ENCODE data around the gene COPS7B.

COPS7B gene

DNA sequence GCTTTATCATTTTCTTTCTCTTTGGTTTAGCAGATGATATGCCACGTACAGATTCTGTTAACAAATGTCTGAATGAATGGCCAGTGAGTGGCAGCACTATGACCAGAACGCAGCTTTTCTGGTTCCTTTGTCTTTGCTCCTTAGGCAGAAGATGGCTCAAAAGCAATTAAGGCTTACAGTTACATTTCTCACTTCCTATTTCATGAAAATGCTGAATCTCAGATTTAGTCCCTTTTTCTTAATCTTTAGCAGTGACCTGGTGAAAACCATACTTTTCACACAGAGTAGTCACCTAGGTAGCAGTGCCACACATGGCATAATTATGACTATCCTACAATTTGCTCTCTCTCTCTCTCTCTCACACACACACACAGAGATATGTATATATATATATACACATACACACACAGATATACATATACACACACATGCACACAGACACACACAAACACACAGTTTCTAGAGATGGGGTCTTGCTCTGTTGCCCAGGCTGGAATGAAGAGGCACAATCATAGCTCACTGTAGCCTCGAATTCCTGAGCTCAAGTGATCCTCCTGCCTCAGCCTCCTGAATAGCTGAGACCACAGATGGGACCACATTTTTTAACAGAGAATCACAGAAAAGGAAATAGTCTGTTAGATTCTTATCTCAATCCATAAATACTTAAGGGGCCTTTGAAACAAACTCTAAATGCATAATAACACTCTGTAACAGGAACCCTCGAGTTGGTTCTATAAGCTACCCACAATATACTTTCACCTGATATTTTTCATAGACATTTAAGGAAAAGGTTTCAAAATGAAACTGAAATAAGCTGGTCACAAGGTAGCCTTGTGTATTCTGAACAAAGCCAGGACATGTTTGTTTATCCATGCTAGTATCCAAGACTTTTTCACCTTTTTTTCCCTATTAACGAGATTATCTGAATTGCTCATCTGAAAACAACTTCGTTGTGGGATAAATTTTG, 16.8 kb upstream of the COPS7B start:
- TF ChIP-seq, protein P1, sequence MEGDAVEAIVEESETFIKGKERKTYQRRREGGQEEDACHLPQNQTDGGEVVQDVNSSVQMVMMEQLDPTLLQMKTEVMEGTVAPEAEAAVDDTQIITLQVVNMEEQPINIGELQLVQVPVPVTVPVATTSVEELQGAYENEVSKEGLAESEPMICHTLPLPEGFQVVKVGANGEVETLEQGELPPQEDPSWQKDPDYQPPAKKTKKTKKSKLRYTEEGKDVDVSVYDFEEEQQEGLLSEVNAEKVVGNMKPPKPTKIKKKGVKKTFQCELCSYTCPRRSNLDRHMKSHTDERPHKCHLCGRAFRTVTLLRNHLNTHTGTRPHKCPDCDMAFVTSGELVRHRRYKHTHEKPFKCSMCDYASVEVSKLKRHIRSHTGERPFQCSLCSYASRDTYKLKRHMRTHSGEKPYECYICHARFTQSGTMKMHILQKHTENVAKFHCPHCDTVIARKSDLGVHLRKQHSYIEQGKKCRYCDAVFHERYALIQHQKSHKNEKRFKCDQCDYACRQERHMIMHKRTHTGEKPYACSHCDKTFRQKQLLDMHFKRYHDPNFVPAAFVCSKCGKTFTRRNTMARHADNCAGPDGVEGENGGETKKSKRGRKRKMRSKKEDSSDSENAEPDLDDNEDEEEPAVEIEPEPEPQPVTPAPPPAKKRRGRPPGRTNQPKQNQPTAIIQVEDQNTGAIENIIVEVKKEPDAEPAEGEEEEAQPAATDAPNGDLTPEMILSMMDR (IDR thresholded peaks at IDR 0.05; ENCODE audit: low read depth, low read length) = no peak
- H3K27me3 ChIP-seq = no peaks in the 10 kb centered on the region
- DNase-seq = no peak
- H3K4me1 ChIP-seq = no peaks in the 10 kb centered on the region
- H3K9me3 ChIP-seq = no peaks in the 10 kb centered on the region
- no peaks in the 10 kb centered on the region for H3K36me3 ChIP-seq
- H3K4me3 ChIP-seq (ENCODE audit: low read depth, low read length) = no peak overlapping the region

DNA sequence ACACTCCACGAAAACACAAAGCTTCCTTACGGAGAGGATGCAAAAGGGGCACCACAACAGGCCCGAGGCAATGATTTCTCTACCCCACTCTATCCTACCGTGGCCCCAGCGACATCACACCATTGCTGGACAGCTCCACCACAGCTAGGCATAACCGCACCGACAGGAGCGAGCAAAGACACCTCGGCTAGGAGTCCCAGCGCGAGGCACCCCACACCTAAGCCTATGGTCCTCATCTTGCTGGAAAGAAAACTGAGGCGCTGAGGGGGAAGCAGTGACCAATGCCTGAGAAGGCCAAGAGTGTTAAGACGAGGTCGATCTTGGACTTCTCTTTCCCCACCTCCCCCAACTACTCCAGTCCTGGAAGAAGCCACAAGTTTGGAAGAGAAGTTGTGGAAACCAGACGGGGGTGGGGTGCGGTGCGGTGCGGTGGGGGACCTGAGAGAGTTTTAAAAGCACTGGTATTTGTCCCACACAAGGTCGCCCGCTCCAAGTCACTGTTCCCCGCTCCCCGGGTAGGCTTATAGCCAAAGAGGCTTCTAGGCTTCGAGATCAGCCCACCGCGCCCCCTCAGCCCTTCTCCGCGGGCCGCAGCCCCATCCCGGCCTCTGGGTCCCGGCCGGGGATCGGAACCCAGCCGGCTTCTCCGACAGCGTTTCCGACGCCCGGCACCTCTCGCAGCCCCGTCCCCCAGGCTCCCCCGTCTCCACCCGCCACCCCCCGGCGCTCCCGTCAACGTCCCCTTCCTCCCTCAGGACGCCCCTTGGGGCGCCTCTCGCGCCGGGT, 5.9 kb upstream of the COPS7B start:
- Histone ChIP-seq H3K27me3 (no peaks in the 10 kb centered on the region), H3K9me3 (no peaks in the 10 kb centered on the region), H3K4me3 (ENCODE audit: low read depth, low read length) (peak overlapping the region; percentile 76), H3K36me3 (no peaks in the 10 kb centered on the region), H3K4me1 (no peaks in the 10 kb centered on the region)
- DNase-seq = peak; percentile 11
- TF ChIP-seq, protein P1 (IDR thresholded peaks at IDR 0.05; ENCODE audit: low read depth, low read length) = no peak

DNA sequence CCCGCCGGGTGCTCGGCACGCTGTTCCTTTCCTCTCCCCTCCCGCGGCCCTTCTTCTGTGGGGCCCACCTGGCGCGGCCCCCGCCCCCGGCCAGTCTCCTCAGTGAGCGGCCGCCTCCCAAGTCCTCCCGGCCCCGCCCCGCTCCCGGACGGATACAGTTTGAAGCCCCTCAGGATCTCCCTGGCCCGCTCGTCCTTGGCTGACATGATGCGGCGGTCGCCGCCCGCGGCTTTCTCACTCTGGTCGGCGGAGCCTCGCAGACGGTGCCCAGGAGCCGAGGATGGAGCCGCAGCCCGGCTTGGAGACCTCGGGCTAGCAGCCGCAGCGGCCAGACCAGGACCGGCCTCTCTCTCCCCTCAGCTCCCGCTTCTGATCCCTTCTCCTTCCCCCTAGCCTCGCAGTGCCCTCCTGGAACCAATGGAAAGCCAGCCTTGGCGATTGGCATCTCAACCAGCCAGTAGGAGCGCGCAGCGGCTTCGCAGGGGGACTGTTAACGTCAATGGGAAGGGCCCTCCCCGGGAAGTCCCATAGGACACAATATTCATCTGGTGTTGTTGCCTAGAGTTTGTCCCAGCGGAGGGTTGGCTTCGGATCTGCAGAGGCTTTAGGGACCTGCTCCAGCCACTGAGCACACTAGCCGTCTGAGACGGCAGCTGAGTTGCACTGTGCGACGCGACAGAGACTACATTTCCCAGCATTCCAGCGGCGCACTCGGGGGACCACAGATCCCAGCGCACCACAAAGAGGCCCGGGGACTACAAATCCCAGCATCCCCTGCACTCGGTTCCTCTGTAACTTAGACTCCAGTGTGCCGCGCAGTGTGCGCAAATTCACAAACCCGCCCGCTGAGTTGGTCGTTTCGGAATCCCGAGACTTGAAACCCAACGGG, 5.1 kb upstream of the COPS7B start, which contains the start of gene PDE6D:
Gene PDE6D (minus strand): TSS at position 374 of the 889 bp plus-strand sequence. CDS start 168 bp downstream, at position 206.
- peak; percentile 96 for DNase-seq
- TF ChIP-seq, protein P1 (IDR thresholded peaks at IDR 0.05; ENCODE audit: low read depth, low read length) = no peak
- Histone ChIP-seq H3K4me1 (no peaks in the 10 kb centered on the region; the same call in 1 of the 2 replicates), H3K4me3 (ENCODE audit: low read depth, low read length) (peak within 1 kb of the TSS; percentile 76), H3K9me3 (no peaks in the 10 kb centered on the region), H3K36me3 (no peaks in the 10 kb centered on the region), H3K27me3 (no peaks in the 10 kb centered on the region)

DNA sequence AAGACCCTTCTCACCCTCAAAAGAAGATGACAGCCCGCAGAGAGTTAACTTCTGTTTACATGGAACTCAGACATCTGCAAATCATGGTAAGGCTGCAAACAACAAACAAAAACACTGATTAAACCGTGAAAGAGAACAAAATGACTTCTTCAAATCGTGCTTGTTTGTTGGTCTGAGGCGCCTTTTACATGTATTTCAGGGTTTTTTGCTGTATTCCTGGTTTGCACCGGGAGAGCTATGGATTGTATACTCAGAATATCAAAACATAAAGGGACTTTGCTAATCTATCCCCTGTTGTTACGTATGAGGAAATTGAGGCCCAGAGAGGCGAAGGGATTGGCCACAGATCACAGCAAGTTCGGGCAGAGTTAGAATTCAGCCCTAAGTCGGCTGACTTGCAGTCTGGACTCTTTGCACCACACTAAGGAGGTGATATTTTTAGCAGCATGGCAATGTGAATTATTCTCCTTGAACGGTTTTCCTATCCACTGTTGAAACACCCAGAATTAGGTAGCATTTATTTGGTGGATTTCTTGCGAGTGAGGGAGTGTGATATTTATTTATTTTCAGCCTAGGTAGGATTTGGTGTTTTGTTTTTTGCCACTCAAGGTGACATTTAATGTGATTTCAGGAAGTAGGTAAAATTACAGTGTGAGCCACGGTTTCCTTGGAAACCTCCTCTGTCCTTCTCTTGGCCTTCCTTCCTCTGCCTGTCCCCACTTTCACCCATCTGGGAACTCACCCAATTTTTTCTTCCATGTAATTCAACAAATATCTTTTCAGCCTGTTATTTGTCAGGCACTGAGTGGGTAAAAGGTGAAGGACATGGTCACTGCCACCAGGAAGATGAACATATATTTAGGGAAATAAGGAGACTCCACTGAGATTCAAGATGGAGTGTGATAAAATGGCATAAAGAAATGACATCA, 4.2 kb upstream of the COPS7B start:
- no peaks in the 10 kb centered on the region for H3K36me3 ChIP-seq
- TF ChIP-seq, protein P1 (IDR thresholded peaks at IDR 0.05; ENCODE audit: low read depth, low read length) = no peak
- no peaks in the 10 kb centered on the region for H3K27me3 ChIP-seq
- no peak for DNase-seq
- peak overlapping the region; percentile 76 for H3K4me3 ChIP-seq (ENCODE audit: low read depth, low read length)
- H3K9me3 ChIP-seq = no peaks in the 10 kb centered on the region
- no peaks in the 10 kb centered on the region; the same call in 1 of the 2 replicates for H3K4me1 ChIP-seq

DNA sequence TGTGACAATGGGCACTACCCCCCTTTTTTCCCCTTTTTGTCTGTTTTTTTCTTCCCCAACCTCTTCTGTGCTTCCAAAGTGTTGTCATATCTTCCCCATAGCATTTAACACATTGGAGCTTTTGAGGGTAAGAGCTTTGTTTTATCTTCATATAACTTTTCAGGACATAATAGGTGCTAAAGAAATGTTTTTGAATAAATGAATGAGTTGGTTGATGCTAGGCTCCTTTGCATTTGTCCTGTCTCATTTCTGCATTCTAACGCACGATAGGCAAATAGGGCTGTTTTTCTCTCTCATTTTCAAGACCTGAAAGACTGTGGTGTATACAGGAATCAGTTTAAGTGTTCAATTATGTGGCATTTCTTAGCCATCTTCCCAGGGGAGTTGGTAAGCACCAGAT, 832 bp upstream of the COPS7B start:
- peaks cover 20% of the 10 kb centered on the region for H3K36me3 ChIP-seq
- TF ChIP-seq, protein P1 (IDR thresholded peaks at IDR 0.05; ENCODE audit: low read depth, low read length) = no peak
- peaks cover 3% of the 10 kb centered on the region for H3K4me1 ChIP-seq
- DNase-seq = no peak
- no peaks in the 10 kb centered on the region for H3K9me3 ChIP-seq
- H3K27me3 ChIP-seq = no peaks in the 10 kb centered on the region
- H3K4me3 ChIP-seq (ENCODE audit: low read depth, low read length) = no peak overlapping the region

Data from BE2C (cell line).